OCI-LY3 (cell line): ENCODE data around the gene LPIN2.

ENCODE experiments used
- CTCF ChIP-seq: fragments of 200-600, 300-600 bp; sonication (generic); IDR thresholded peaks from 2 replicates; pipeline ENCODE4 v1.5.1; 2014; ENCODE audit warnings: antibody characterized with exemption, low read length, low read depth
- EZH2phosphoT487 ChIP-seq: fragments of 200-600 bp; shearing (Covaris generic); IDR thresholded peaks from 2 replicates; pipeline ENCODE4 v1.6.1; 2018; ENCODE audit warnings: antibody characterized with exemption, mixed run types, low read depth

GRCh38 chr18:2976218-2977132, 36.5 kb downstream of the LPIN2 start:
- TF ChIP-seq CTCF (no peak), EZH2phosphoT487 (no peak)
